Central memory CD4-positive, alpha-beta T cell (primary cell): ENCODE results near the gene CDH3.

Source experiments
- DNase-seq: peaks from one replicate; pipeline ENCODE4 v3.0.0; 2022

The CDH3 gene

DNA sequence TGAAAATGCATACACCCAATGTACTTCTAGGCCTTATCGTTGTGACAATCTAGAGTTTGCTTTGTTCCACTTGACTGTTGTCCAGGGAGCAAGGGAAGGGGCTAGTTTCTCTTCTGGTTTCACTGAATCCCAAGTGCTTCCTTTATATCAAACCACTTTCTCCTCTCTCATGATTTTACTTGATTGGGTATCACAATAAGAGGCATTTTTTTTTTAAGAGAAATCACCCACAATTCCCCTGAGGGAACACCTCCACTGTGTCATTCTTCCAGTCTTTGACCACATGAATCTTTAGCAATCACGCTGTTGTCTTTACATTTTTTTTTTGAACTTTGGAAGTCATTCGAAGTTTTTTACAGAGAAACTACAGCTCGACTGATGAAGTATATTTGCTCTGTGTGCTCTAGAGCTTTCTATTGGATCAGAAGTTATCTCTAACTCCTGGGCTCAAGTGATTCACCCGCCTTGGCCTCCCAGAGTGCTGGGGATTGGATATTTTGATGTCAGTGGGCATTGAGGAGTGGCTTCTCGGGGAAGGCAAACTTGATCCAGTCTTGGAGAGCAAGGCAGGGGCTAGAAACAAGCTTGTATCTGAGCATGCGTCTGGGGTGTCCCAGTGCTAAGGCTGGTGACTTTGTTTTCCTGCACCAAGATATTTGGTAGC lies 95.0 kb downstream of the CDH3 start:
- no peak for DNase-seq

DNA sequence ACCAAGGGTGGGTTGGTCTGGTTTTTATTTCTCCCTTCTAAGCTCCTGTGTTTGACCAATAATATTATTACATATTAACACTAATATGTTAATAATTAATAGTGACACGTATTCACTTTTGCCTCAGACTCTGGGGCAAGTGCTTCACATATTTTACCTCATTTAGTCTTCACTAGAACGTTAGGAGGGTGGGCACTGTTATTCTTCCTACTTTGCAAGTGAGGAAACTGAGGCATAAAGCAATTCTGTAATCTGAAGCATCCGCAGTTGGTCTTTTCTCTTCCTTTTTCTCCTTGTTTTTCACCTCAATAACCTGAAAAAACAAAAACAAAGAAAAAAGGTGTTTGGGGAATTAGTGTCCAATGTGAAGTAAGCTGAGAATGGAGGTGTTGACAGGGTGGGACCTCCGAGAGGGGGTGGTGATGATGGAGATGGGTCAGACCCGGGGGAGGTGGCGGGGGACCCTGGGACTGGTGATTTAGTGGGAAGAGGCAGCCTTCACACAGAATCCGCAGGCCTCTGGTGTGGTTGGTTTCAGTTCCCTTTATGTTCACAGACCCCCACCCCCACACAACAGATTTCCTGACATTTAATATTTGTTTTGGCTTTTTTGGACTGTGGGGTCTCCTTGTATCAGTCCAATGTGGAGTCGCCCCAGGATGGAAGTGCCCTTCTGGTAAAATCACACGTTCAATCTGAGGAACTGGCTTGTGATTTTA lies 95.7 kb downstream of the CDH3 start:
- no peak for DNase-seq

DNA sequence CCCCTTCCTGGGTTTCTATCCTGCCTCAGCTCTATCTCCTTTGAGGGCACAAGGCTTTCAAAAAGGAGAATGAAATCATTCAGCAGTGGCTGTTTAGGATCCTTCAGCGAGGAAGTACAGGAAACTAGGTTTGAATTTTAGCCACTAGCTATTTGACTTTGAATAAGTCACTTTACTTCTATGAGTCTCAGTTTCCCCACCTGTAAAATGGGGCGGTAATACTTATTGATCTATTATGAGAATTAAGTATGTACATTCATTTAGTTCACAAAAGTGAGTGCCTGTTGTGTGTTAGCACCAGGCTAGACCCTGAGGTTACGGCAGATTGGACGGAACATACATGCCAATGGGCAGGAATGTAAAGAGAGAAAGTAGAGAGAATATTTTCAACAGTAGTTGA lies 98.6 kb downstream of the CDH3 start:
- DNase-seq: no peak

DNA sequence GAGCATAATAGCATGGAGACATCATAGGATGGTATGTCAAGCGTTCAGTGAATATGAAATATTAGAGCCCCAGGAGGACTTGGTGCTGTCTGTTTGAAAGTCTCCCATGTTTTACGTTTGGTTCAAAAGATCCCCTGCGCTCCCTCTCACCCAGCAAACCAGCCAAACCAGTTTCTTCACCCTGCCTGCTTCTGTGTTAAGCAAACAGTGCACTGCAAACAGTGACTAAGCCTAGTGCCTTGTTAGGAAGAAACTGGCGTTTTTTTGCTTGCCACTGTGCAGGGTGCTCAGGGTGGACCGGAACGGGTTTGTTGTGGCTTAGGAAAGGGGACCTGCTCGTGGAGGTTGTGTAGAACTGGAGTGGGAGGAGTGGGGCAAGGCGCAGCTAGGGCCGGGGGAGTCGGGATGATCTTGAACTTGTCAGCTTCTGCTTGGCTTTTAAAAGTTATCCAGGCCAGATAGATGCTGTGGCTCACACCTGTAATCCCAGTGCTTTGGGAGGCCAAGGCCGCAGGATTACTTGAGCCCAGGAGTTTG lies 99.7 kb downstream of the CDH3 start:
- DNase-seq: no peak

DNA sequence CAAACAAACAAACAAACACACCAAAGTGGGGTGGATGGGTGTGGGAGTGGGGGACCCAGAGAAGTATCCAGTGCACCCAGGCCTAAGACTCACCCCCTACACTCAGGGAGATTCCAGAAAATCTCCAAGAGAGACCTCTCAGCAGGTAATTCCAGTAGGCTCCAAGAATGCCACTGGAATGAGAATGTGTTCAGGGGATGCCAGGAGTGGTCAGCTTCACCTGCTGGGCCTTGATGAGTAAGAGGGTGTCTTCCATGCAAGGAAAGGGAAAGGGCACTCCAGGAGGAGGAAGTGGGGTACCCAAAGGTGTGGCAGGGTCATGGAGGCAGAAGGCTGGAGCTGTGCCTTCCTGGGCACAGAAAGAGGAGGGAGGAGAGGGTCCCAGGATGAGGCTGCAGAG lies 101.8 kb downstream of the CDH3 start:
- DNase-seq: no peak

DNA sequence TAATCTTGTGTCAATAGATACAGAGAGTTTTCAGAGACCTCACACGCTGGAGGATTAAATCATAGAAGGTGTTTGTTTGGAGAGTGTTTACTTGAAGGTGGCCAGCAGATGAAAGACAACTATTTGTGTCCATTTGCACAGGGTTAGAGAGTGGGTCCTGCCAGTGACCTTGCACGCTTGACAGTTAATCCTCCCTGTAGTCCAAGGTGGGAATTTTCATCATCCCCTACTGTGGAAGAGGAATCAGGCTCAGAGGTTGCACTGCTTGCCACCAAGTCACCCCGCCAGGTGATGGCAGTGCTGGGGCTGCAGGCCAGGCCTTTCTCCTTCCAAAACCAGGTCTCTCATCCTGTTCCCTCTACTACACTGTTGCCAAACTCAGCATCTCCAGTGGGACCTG lies 104.3 kb downstream of the CDH3 start:
- no peak for DNase-seq
